DOHH2 (cell line): ENCODE data around the gene GNLY.

Experiments
- CTCF ChIP-seq: fragments of 200-600 bp; sonication (generic); IDR thresholded peaks from one replicate; pipeline ENCODE4 v1.5.1; 2014; ENCODE audit warnings: antibody characterized with exemption, mild to moderate bottlenecking, low read depth, low read length; ENCODE audit not compliant: poor library complexity, severe bottlenecking
- EZH2phosphoT487 ChIP-seq: fragments of 200-600 bp; sonication (generic); IDR thresholded peaks from 2 replicates; pipeline ENCODE4 v1.6.1; 2017; ENCODE audit warnings: borderline replicate concordance, mild to moderate bottlenecking, antibody characterized with exemption, low read length, moderate library complexity, mixed read lengths

- no peak for TF ChIP-seq CTCF
- no peak for TF ChIP-seq EZH2phosphoT487
Observed at GRCh38 chr2:85692039-85692645, 2.0 kb upstream of the GNLY start.
